GM21528 (cell line): ENCODE data around the gene BCAR1.
"Not testable (repeated sequence)": the region's sequence is repeated elsewhere in the genome, so short reads cannot be mapped to it uniquely, and the experiment has no call there.

Source experiments
- ATAC-seq: cut with Tn5 transposase; IDR thresholded peaks from one replicate; pipeline ENCODE4 v1.9.1; 2021; ENCODE audit warnings: mild to moderate bottlenecking, moderate library complexity; ENCODE audit not compliant: unreplicated experiment, low FRiP score

The BCAR1 gene, protein sequence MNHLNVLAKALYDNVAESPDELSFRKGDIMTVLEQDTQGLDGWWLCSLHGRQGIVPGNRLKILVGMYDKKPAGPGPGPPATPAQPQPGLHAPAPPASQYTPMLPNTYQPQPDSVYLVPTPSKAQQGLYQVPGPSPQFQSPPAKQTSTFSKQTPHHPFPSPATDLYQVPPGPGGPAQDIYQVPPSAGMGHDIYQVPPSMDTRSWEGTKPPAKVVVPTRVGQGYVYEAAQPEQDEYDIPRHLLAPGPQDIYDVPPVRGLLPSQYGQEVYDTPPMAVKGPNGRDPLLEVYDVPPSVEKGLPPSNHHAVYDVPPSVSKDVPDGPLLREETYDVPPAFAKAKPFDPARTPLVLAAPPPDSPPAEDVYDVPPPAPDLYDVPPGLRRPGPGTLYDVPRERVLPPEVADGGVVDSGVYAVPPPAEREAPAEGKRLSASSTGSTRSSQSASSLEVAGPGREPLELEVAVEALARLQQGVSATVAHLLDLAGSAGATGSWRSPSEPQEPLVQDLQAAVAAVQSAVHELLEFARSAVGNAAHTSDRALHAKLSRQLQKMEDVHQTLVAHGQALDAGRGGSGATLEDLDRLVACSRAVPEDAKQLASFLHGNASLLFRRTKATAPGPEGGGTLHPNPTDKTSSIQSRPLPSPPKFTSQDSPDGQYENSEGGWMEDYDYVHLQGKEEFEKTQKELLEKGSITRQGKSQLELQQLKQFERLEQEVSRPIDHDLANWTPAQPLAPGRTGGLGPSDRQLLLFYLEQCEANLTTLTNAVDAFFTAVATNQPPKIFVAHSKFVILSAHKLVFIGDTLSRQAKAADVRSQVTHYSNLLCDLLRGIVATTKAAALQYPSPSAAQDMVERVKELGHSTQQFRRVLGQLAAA

GRCh38 chr16:75251280-75252048 lies at the start of gene BCAR1:
TSS of gene BCAR1 (minus strand) at chr16:75251624. CDS start at chr16:75251482, 142 bp downstream.
- ATAC-seq: peak; percentile 59

DNA sequence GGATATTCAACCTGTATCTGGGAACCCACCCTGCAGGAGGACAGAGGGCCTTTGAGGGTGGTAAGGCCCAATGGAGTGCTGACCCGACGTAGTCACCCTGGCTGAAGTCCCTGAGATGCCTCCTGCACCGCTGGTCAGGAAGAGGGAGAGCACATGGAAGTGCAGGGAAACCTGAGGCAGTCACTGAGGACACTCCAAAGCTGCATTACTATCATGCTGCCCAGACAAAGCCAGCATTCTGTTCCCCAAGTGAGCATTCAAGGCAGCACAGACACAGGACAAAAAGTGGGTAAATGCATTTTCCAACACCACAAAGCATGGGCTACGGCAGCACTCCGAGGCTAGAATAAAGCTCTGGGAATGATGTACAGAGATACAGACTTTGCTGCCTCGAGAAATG lies 46.8 kb upstream of the BCAR1 start:
- no peak for ATAC-seq

DNA sequence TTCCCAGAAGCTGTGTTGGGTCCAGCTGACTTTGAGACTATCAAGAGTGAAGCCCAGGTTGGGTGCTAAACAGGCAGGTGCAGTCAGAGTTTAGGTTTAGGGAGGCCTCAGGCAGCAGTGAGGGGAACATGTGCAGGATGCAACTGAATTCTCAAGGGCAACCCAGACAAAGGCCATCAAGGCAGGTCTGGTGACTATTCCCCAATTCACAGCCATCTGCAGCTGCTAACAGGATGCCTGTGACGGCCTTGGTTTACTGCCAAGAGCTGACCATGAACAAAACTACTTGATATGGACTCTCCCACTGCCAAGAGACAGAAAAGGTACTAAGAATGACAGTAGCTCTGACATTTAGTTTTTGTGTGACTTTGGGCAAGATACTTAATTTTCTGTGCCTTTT lies 45.2 kb upstream of the BCAR1 start:
- no peak for ATAC-seq

- no peak for ATAC-seq
Observed at GRCh38 chr16:75294773-75295459, 43.5 kb upstream of the BCAR1 start.

GRCh38 chr16:75293772-75294171 lies 42.3 kb upstream of the BCAR1 start:
- ATAC-seq: no peak

DNA sequence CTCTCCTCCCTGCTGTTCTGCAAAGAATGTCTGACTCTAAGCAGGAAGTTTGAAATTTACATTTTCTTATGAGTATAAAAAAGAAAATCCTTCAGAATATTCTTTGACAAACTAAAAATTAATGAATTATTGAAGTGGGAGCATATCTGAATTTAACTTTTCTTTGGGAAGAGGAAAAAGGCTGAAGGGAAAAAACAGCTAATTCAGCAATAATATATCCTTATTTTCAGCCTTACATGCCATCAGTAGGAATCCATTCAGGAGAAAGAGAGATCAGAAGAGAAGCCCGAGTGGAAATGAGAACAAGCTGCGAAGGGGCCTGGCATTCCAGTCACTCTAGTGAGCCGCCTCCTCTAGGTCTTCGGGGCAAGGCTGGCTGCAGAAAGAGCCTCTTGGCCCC lies 41.7 kb upstream of the BCAR1 start:
- ATAC-seq: no peak

DNA sequence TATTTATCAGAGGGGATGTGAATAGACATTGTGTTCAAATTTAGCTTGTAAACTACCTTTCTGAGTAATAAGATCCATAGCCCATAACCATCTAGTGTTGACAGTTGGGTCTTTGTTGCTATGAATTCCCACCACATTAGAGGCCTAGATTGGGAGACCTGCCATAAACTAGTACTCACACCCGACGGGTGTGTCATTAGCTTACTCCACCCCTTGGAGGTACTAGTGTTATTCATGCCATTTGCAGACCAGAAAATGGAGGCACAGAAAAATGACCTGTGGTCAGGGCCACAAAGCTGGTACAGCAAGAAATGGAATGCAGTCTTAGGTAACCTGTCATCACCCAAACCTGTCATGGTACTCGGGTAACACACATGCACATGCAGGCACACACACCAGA lies 41.3 kb upstream of the BCAR1 start:
- ATAC-seq: no peak

DNA sequence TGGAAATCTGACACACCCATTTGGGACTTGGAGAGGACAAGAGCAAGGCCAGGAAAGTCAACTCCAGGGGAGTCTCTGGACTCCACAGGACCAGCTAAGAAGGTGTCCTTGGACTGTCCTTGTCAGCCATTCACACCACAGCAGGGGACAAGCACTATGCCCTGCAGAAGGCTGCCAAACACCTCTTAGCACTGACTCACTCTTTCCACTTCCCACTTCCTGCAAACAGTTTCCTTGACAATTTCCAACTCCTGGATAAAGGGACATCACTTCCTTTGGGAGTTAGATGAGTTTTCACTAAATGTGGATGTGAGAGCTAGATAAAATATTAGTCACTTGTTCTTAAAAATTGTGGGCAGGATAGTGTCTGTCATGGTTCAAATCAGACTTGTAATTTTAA lies 37.8 kb upstream of the BCAR1 start:
- no peak for ATAC-seq

DNA sequence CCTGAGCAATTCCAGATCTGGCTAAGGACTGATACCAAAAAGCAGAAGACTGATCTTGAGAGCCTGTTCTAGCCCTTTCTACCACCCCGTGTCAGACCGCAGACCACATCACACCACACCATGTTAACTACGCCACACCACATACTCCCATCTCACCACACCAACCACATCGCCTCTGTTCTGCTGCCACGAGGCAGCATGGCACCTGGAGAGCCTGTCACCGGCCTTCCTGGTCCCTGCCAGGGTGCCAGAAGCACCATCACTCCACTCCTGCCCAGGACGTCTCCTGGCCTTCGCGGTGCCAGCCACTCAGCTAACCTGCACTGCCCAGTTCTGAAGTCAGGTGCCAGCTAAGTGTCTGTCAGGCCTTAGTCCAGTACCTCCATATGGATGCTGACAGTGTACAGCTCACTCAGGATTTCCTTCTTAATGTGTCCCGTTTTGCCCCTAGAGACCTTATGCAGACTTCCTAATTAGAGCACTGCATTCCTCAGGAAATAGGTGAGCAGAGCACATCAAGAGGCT lies 37.2 kb upstream of the BCAR1 start:
- no peak for ATAC-seq

DNA sequence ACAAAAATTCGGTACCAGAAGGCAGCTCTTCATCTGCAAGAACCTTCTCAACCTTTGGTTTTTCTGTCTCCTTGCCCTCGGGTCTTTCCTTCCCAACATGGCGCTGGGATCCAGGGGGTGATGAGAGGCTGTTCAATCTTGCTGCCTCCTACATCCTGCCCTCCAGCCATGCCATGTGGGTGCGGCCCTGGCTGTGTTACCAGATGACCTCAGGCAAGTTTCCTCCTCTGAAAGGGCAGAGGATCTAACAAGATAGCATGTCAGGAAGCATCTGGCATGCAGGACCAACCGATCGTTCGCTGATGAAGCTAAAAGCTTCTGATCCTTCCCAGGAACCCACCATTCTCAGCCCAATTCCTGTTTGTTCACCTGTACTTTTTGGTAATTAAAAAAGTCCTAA lies 36.8 kb upstream of the BCAR1 start:
- ATAC-seq: no peak

GRCh38 chr16:75287708-75288107 lies 36.3 kb upstream of the BCAR1 start:
- no peak for ATAC-seq

DNA sequence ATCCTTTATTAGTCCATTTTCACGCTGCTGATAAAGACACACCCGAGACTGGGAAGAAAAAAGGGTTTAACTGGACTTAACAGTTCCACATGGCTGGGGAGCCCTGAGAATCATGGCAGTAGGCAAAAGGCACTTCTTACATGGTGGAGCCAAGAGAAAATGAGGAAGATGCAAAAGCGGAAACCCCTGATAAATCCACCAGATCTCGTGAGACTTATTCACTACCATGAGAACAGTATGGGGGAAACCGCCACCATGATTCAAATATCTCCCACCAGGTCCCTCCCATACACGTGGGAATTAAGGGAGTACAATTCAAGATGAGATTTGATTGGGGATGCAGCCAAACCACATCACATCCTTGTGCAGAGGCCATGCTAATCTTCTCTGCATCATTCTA lies 35.0 kb upstream of the BCAR1 start:
- ATAC-seq: no peak

DNA sequence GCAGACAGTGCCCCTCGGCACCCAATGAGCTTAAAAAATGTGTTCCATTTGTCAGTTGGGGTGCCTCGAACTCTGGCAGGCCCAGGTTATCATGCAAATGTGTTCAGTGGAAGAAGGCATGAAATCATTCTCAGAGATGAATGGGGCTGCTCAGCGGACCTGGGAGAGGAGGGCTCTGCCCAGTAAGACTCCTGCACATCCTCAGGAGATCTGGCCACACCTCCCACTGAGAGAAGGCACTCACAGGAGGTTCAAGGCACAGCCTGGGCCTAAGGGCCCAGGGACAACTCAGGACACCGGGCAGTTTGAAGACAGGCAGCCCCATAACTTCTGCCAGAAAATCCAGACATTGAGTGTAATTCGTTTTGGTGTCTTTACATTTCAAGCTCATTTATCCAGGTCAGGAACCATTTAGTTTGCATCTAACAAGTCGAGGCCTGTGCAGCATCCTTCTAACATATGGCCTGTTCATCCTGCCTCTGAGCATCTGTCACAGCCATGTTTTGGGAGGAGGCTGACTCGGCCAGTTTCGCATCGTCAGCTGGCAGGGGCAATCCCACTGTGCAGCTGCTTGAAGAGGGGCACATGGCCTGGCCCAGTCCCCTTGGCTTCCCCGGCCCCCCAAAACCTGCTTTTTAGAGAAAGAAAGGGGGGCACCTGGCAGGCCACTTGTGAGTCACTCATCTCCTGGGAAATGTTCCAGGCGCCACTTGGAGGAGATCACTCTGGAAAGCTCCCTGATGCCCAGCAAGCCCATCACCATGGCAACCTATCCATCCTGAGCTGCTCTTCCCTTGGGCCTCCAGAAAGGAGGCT lies 31.2 kb upstream of the BCAR1 start:
- ATAC-seq: no peak

GRCh38 chr16:75281826-75282225 lies 30.4 kb upstream of the BCAR1 start:
- ATAC-seq: no peak

- ATAC-seq: not testable (repeated sequence)
Observed at GRCh38 chr16:75281009-75281408, 29.6 kb upstream of the BCAR1 start.

GRCh38 chr16:75280331-75280804 lies 28.9 kb upstream of the BCAR1 start:
- no peak for ATAC-seq

- no peak for ATAC-seq
Observed at GRCh38 chr16:75279305-75279704, 27.9 kb upstream of the BCAR1 start.

DNA sequence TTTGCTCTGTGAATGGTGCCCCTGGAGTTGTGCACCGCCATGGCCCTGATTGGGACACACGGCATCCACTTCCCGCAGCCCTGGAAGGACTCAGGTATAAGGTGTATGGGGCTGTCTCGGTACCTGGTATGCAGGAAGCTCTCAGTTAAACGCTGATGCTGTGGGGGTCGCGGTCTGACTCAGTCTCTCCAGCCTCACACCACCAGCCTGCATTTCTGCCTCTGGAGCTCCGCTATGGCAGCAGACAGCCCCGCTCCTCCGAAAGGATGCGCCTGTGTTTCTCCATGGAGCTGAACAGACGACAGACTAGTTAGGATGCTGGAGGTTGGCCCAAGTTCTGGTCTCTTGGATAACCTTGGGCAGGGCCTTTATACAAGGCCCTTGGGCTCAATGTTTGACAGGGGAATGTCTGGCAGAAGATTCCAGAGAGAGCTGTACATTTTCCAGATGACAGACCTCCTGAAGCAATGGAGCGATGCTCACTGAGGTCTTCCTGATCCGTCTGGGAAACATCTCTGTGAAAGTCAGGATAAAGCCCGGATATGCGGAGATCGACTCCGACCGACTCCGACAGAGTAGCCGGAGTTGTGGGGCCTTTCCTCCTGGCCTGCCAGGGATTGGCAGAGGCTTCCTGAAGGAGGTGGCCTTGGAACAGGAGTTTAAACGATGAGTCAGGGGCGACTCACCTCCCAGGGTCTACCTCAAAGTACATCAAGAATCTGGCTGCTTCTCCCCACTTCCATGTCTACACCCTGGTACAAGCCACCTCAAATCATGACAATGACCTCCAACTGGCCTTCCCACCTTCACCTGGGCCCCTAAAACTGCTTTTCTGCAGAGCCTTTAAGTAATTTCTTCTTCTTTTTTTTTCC lies 21.9 kb upstream of the BCAR1 start:
- no peak for ATAC-seq
